Measurements from ENCODE around the gene FKBP9.
"Not testable (repeated sequence)": the region's sequence is repeated elsewhere in the genome, so short reads cannot be mapped to it uniquely, and the experiment has no call there.

FKBP9 gene
- total RNA-seq: 0 reads per million in 2 donors

DNA sequence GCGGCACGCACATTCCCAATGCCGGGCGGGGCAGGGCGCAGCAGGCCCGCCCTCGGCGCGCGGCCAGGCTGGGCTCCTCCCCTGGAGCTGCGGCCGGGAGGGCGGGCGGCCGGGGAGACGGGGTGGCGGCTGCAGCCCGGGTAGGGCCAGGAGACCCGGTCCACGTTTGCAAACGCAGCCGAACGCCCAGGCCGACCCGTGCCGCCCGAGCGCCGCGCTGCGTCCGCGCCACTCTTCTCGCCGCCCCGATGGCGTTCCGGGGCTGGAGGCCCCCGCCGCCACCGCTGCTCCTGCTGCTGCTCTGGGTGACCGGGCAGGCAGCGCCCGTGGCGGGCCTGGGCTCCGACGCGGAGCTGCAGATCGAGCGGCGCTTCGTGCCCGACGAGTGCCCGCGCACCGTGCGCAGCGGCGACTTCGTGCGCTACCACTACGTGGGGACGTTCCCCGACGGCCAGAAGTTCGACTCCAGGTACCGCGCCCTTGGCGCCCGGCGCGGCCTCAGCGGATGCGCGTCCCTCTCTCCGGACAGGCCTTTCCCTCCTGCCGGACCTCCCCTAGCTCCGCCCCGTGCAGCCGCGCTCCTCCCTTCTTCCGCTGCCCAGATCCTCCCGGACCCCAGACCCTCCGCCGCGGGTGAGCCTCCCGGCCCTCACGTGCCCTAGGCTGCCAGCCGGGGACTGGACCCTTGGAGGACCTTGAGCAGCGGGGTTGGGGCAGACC, at the start of gene FKBP9:
TSS of gene FKBP9 (plus strand) at position 115 of the 720 bp plus-strand sequence. CDS start at position 249, 134 bp downstream.
- no peak for DNase-seq

- DNase-seq: no peak
Observed at GRCh38 chr7:32910195-32910594, 47.0 kb upstream of the FKBP9 start.

DNA sequence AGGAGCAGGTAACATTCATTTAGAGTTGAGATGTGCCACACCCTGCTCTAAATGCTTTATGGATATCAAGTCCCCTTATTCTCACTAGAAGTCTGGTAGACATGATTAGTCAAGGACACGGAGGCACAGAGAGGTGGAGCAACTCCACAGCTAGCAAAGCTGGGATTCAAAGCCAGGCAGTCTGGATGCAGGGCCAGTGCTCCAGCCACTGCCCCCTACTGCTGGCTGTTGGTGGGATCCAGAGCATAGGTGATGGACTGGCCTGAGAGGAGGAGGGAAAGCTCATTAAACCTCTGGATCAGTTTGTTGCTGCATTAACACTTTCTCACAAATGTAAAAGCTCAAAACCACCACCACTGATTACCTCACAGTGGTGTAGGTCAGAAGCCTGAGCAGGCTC, 43.1 kb upstream of the FKBP9 start:
- no peak for DNase-seq

DNA sequence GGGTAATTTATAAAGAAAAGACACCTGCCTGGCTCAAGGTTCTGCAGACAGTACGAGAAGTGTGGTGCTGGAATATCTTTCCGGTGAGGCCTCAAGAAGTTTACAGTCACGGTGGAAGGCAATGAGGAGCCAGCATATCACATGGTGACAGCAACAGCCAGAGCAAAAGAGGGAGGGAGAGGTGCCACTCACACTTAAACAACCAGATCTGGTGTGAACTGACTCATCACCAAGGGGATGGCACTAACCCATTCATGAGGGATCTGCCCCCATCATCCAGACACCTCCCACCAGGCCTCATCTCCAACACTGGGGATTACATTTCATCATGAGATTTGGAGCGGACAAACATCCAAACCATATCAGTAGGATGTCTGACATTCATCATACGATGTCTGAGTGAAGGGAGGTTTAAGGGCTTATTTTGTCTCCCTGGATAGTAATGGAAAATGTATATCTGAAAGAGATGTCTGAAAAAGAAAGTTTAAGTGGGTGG, 42.2 kb upstream of the FKBP9 start:
- DNase-seq: no peak

DNA sequence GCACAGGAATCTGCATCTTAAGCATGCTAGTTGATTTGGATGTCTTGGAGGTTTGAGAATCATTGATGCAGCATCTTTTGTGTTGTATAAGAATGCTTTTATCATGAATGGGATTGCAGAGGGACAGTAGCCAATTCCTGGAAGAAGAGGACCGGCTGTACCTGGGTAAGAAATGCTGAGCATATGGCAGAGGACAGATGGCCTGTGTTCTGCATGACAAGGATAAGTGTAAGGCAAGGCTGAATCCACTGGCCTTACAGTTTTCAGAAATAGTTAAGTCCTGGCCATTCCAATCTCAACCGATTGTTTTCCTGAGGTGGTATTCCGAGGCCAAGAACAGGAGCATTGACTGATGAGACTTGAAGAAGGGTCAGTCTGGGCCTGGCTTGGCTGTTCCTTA, 41.2 kb upstream of the FKBP9 start:
- no peak for DNase-seq

- DNase-seq: not testable (repeated sequence)
Observed at GRCh38 chr7:32916994-32917393, 40.2 kb upstream of the FKBP9 start.

DNA sequence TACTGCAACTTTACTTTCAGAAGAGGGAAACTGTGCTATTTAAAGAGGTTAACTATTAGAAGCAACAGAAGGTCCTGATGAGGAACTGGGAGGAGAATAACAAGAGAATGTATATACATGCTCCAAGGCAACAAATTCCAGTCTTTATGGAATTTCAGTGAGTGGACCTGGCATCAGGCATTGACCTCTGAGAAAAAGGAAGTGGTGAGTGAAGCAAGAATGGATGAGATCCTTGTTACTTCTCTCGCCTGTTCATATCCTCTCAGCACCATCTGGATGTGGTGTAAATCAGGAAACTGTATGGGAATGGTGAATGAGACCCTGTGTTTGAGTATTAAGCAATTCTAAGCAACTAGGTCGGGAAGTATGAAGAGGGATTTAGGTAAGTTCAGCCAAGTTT, 35.3 kb upstream of the FKBP9 start:
- DNase-seq: no peak

GRCh38 chr7:32928785-32929298, 28.4 kb upstream of the FKBP9 start:
- no peak for DNase-seq

GRCh38 chr7:32929430-32930143, 27.7 kb upstream of the FKBP9 start:
- no peak for DNase-seq

- no peak for DNase-seq
Observed at GRCh38 chr7:32930378-32930777, 26.9 kb upstream of the FKBP9 start.

GRCh38 chr7:32935558-32935957, 21.7 kb upstream of the FKBP9 start:
- no peak for DNase-seq

DNA sequence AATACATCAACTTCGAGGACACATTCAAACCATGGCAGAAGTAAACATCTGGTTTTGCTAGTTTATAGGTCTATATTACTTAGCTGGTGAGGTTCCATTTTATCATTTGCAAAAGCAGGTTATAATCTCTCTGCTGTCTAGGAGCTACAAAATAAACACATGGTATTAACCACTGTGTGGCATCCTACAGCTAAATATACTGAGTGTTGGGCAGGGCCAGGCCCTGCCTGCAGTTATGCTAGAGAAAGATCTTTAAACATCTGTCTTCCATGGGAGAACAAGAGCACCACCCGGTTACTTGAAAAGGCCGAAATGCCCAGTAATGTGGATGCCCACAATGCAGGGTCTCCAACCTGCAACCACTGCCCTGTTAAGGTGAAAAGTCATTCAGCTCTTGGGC, 20.6 kb upstream of the FKBP9 start:
- DNase-seq: no peak

- DNase-seq: no peak
Observed at GRCh38 chr7:32937344-32938174, 19.7 kb upstream of the FKBP9 start.

DNA sequence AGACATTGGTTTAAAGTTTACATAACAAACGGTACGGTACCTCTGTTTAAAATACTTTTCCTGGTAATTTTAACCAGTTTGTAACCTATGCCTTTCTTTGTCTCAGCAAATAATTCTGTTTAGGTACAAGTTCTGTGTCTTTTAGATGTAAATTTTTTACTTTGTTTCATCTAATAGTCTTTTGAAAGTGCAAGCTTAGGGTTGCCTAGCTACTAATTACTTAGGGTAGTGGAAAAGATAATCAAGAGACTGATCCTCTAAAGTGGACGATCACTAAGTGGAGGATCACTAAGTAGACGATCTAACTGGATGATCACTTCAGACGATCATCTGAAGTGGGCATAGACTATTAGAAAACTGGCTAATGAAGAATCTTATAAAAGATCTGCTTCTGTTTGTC, 16.1 kb upstream of the FKBP9 start:
- DNase-seq: no peak

GRCh38 chr7:32941681-32942414, 15.4 kb upstream of the FKBP9 start:
- no peak for DNase-seq

GRCh38 chr7:32942415-32943251, 14.6 kb upstream of the FKBP9 start:
- peak; percentile 52 for DNase-seq

- DNase-seq: no peak
Observed at GRCh38 chr7:32943252-32944030, 13.8 kb upstream of the FKBP9 start.

- no peak for DNase-seq
Observed at GRCh38 chr7:32947420-32947983, 9.7 kb upstream of the FKBP9 start.

GRCh38 chr7:32948202-32948601, 9.0 kb upstream of the FKBP9 start:
- no peak for DNase-seq

GRCh38 chr7:32952876-32953275, 4.4 kb upstream of the FKBP9 start:
- no peak for DNase-seq
